Glutamatergic neuron (in vitro differentiated cells): ENCODE results near the gene SETD2. TPM values are rescaled to one million over a fixed set of nuclear protein-coding genes. Genes with fewer than 3 reads are reported as not detected.
A peak's percentile ranks its signal among the peaks of the same experiment; 100 is the strongest.

Experiments
- DNase-seq: peaks from one replicate; pipeline ENCODE4 v3.0.0; 2022
- H3K27ac Mint-ChIP-seq: one replicate; pipeline ENCODE4 v1.8.0; 2020; ENCODE audit warnings: mild to moderate bottlenecking, mixed read lengths, inconsistent platforms; ENCODE audit not compliant: unreplicated experiment
- H3K27me3 Mint-ChIP-seq: one replicate; pipeline ENCODE4 v1.8.0; 2020; ENCODE audit warnings: mild to moderate bottlenecking, moderate library complexity, mixed read lengths, inconsistent platforms; ENCODE audit not compliant: unreplicated experiment
- H3K36me3 Mint-ChIP-seq: one replicate; pipeline ENCODE4 v1.8.0; 2020; ENCODE audit warnings: mild to moderate bottlenecking, mixed read lengths, inconsistent platforms; ENCODE audit not compliant: unreplicated experiment
- H3K4me1 Mint-ChIP-seq: one replicate; pipeline ENCODE4 v1.8.0; 2020; ENCODE audit warnings: mild to moderate bottlenecking, low read depth, mixed read lengths, inconsistent platforms; ENCODE audit not compliant: unreplicated experiment
- H3K4me3 Mint-ChIP-seq: one replicate; pipeline ENCODE4 v1.8.0; 2020; ENCODE audit warnings: mild to moderate bottlenecking, mixed read lengths, inconsistent platforms; ENCODE audit not compliant: unreplicated experiment
- H3K9me3 Mint-ChIP-seq: one replicate; pipeline ENCODE4 v1.8.0; 2020; ENCODE audit warnings: mild to moderate bottlenecking, moderate library complexity, mixed read lengths, inconsistent platforms; ENCODE audit not compliant: unreplicated experiment
- total RNA-seq: library from RNA; stranded (reverse); fragmentation: NEBNext Ultra II Directional; extraction: Animal tissue kit (Norgen Biotek cat#: 25700); gene quantifications from one replicate; pipeline ENCODE4 v1.2.1, GENCODE V29; 2021; ENCODE audit not compliant: unreplicated experiment
- TF ChIP-seq, protein P1 (sequence below): fragments of 200-600 bp; sonication (generic); IDR thresholded peaks from one replicate; pipeline ENCODE4 v1.5.0; 2021; ENCODE audit not compliant: partially characterized antibody, unreplicated experiment

The SETD2 gene
- total RNA-seq, 1 donor from 2014 or later = 59.1 TPM

- Mint-ChIP-seq H3K27me3 (peaks cover 6% of the 10 kb centered on the region), H3K9me3 (no peaks in the 10 kb centered on the region), H3K4me3 (no peak overlapping the region), H3K27ac (no peak overlapping the region), H3K36me3 (peaks cover 5% of the 10 kb centered on the region), H3K4me1 (peaks cover 28% of the 10 kb centered on the region)
- TF ChIP-seq, protein P1, sequence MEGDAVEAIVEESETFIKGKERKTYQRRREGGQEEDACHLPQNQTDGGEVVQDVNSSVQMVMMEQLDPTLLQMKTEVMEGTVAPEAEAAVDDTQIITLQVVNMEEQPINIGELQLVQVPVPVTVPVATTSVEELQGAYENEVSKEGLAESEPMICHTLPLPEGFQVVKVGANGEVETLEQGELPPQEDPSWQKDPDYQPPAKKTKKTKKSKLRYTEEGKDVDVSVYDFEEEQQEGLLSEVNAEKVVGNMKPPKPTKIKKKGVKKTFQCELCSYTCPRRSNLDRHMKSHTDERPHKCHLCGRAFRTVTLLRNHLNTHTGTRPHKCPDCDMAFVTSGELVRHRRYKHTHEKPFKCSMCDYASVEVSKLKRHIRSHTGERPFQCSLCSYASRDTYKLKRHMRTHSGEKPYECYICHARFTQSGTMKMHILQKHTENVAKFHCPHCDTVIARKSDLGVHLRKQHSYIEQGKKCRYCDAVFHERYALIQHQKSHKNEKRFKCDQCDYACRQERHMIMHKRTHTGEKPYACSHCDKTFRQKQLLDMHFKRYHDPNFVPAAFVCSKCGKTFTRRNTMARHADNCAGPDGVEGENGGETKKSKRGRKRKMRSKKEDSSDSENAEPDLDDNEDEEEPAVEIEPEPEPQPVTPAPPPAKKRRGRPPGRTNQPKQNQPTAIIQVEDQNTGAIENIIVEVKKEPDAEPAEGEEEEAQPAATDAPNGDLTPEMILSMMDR = no peak
- no peak for DNase-seq
Observed at GRCh38 chr3:46968783-46969428, 195.0 kb downstream of the SETD2 start.

- no peak for DNase-seq
- Mint-ChIP-seq H3K9me3 (peaks cover 2% of the 10 kb centered on the region), H3K4me3 (peak overlapping the region; percentile 2), H3K27me3 (peaks cover 6% of the 10 kb centered on the region), H3K27ac (no peak overlapping the region), H3K4me1 (peaks cover 28% of the 10 kb centered on the region), H3K36me3 (peaks cover 11% of the 10 kb centered on the region)
- TF ChIP-seq, protein P1 = no peak
Observed at GRCh38 chr3:46966811-46967210, 197.1 kb downstream of the SETD2 start.

Other genes starting within 250 kb of the SETD2 start
- gene CCDC12, start 187.4 kb downstream of the SETD2 start, total RNA-seq = 41.4 TPM
- 38.0 TPM for gene NBEAL2, start 184.4 kb downstream of the SETD2 start, total RNA-seq
- gene KIF9, start 118.7 kb upstream of the SETD2 start, total RNA-seq = 2.4 TPM
- gene KLHL18, start 118.8 kb upstream of the SETD2 start, total RNA-seq = 47.4 TPM
- gene PTPN23, start 216.9 kb upstream of the SETD2 start, total RNA-seq = 71.0 TPM